Hepatocyte (in vitro differentiated cells): Measurements from ENCODE around the gene HPX.

Experiments used
- EZH2 ChIP-seq: fragments of 200-600 bp; sonication (generic); IDR thresholded peaks from 2 replicates; pipeline ENCODE4 v1.6.1; 2016; ENCODE audit warnings: antibody characterized with exemption, mild to moderate bottlenecking, borderline replicate concordance
- TF ChIP-seq, protein P1 (sequence below): fragments of 200-600 bp; sonication (generic); IDR thresholded peaks from 2 replicates; pipeline ENCODE4 v1.5.1; 2016; ENCODE audit warnings: antibody characterized with exemption, mild to moderate bottlenecking; ENCODE audit not compliant: poor library complexity

GRCh38 chr11:6402561-6402981 lies 38.2 kb downstream of the HPX start:
- TF ChIP-seq, protein P1, sequence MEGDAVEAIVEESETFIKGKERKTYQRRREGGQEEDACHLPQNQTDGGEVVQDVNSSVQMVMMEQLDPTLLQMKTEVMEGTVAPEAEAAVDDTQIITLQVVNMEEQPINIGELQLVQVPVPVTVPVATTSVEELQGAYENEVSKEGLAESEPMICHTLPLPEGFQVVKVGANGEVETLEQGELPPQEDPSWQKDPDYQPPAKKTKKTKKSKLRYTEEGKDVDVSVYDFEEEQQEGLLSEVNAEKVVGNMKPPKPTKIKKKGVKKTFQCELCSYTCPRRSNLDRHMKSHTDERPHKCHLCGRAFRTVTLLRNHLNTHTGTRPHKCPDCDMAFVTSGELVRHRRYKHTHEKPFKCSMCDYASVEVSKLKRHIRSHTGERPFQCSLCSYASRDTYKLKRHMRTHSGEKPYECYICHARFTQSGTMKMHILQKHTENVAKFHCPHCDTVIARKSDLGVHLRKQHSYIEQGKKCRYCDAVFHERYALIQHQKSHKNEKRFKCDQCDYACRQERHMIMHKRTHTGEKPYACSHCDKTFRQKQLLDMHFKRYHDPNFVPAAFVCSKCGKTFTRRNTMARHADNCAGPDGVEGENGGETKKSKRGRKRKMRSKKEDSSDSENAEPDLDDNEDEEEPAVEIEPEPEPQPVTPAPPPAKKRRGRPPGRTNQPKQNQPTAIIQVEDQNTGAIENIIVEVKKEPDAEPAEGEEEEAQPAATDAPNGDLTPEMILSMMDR: no peak
- no peak for TF ChIP-seq EZH2
